ENCODE data around the gene SF3B1.
A peak's percentile ranks its signal among the peaks of the same experiment; 100 is the strongest.

DNA sequence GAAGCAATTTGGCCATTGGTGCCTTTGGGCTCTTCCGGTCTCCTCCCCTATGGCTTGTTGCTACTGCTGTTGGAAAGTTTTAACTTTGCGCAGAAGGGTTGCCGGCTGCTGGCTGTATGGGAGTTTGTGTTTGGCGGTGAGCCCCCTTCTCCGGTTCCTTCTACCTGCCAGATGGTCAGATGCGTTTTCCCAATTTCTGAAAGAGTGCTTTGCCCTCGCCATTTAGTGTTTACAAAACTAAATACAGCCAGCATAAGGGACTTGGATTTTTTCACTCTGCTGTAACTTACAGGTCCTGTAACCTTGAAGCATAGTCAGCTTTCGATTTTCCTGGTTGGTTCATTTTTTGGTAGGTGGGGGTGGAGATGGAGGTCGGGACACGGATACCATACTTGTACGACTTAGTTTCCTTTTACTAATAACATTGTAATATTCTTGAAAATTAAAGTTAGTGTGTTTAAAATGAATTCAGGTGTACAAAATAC, 19.1 kb upstream of the SF3B1 start:
- TF ChIP-seq, protein P1, sequence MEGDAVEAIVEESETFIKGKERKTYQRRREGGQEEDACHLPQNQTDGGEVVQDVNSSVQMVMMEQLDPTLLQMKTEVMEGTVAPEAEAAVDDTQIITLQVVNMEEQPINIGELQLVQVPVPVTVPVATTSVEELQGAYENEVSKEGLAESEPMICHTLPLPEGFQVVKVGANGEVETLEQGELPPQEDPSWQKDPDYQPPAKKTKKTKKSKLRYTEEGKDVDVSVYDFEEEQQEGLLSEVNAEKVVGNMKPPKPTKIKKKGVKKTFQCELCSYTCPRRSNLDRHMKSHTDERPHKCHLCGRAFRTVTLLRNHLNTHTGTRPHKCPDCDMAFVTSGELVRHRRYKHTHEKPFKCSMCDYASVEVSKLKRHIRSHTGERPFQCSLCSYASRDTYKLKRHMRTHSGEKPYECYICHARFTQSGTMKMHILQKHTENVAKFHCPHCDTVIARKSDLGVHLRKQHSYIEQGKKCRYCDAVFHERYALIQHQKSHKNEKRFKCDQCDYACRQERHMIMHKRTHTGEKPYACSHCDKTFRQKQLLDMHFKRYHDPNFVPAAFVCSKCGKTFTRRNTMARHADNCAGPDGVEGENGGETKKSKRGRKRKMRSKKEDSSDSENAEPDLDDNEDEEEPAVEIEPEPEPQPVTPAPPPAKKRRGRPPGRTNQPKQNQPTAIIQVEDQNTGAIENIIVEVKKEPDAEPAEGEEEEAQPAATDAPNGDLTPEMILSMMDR (IDR thresholded peaks at IDR 0.05) = no peak
- peak in 1 of 2 donors; percentile 61 for TF ChIP-seq POLR2A (IDR thresholded peaks at IDR 0.05)
